HepG2 (cell line): ENCODE measurements around the gene CDS1. TPM values are rescaled to one million over a fixed set of nuclear protein-coding genes. Genes with fewer than 3 reads are reported as not detected.

ENCODE experiments used
- ATAC-seq: fragments of 200-7000 bp; cut with Tn5 transposase; 3 replicates; pipeline ENCODE4 v1.9.1; 2020; ENCODE audit warnings: mild to moderate bottlenecking, moderate library complexity
- BruUV-seq: library from RNA; stranded (reverse); fragments of 400-500 nt; replicated peaks from 2 replicates; lab custom pipeline; 2021; lab: Mats Ljungman, UMichigan
- CTCF ChIA-PET: fragments of 300-600 bp; formaldehyde crosslinking; extraction: SDS; loops from one replicate; lab custom pipeline; 2021; ENCODE audit warnings: low total read pairs, inconsistent platforms, low intra/inter-chr PET ratio; lab: Yijun Ruan, JAX
- POLR2A ChIA-PET: fragments of 350-600 bp; sonication (Branson Sonifier 250); formaldehyde crosslinking; loops from one replicate; lab custom pipeline; 2020; ENCODE audit warnings: antibody characterized with exemption, inconsistent platforms; lab: Yijun Ruan, JAX
- DNase-seq: peaks from one replicate; pipeline ENCODE4 v3.0.0-alpha.2; 2015; ENCODE audit warnings: low spot score
- FAIRE-seq: peaks from 3 replicates; lab custom pipeline; 2011; peaks lifted over from hg19 to GRCh38; lab: Jason Lieb, UNC
- H2AFZ ChIP-seq: one replicate; pipeline ENCODE4 v1.6.1; 2011; ENCODE audit warnings: low read length, inconsistent platforms
- H3K27ac ChIP-seq: fragments of 300-600 bp; 3 replicates; pipeline ENCODE4 v1.8.0; 2011; ENCODE audit warnings: mixed run types, mild to moderate bottlenecking, mixed read lengths, low read length, inconsistent platforms; ENCODE audit not compliant: insufficient read depth; ENCODE audit errors: extremely low read length
- H3K27me3 ChIP-seq, 2 experiments: fragments of 200-600 bp in 1 of 2; 2 replicates in 1 of 2; 3 replicates in 1 of 2; pipeline versions ENCODE4 v1.6.0 to v1.8.0; 2011; ENCODE audit warnings: low read length in 2 of 2, mild to moderate bottlenecking in 2 of 2, moderate library complexity in 2 of 2, inconsistent platforms in 1 of 2; ENCODE audit not compliant: insufficient read depth in 2 of 2, control insufficient read depth in 1 of 2
- H3K36me3 ChIP-seq, 2 experiments: fragments of 200-600 bp in 1 of 2; replicated peaks in 1 of 2; 2 replicates in 1 of 2; 3 replicates in 1 of 2; pipeline versions ENCODE4 v1.5.1 to v1.8.0; 2011; ENCODE audit warnings: low read length in 2 of 2, inconsistent platforms in 1 of 2; ENCODE audit not compliant: insufficient read depth in 2 of 2, control insufficient read depth in 1 of 2
- H3K4me1 ChIP-seq: 2 replicates; pipeline ENCODE4 v1.5.1; 2012; ENCODE audit warnings: low read length, inconsistent platforms; ENCODE audit not compliant: insufficient read depth
- H3K4me2 ChIP-seq: 2 replicates; pipeline ENCODE4 v1.6.0; 2011; ENCODE audit warnings: low read depth, low read length, inconsistent platforms
- H3K4me3 ChIP-seq, 3 experiments: fragments of 200-600 bp in 1 of 3; sonication (generic), shearing (Covaris generic) in 1 of 3; replicated peaks in 1 of 3; 2 replicates each; pipeline ENCODE4 v1.5.1; 2011 to 2016; ENCODE audit warnings: low read length in 3 of 3, inconsistent platforms in 2 of 3, low read depth in 2 of 3, mild to moderate bottlenecking in 2 of 3, control low read depth in 1 of 3, mixed read lengths in 1 of 3; ENCODE audit not compliant: insufficient read depth in 1 of 3
- H3K79me2 ChIP-seq: one replicate; pipeline ENCODE4 v1.6.1; 2011; ENCODE audit warnings: low read length, inconsistent platforms; ENCODE audit not compliant: insufficient read depth
- H3K9ac ChIP-seq: 2 replicates; pipeline ENCODE4 v1.6.0; 2011; ENCODE audit warnings: mild to moderate bottlenecking, low read depth, low read length, inconsistent platforms; ENCODE audit not compliant: insufficient read depth
- H3K9me3 ChIP-seq: 2 replicates; pipeline ENCODE4 v1.5.1; 2012; ENCODE audit warnings: mild to moderate bottlenecking, low read length
- H4K20me1 ChIP-seq: 2 replicates; pipeline ENCODE4 v1.6.0; 2011; ENCODE audit warnings: inconsistent platforms, mild to moderate bottlenecking, low read length, moderate library complexity; ENCODE audit not compliant: insufficient read depth
- ETV5 ChIP-seq: IDR thresholded peaks from 2 replicates; pipeline ENCODE4 v1.6.1; 2018; ENCODE audit warnings: missing biosample characterization, missing genetic modification reagents, inconsistent platforms, borderline replicate concordance
- FOXP1 ChIP-seq, 2 experiments: fragments of 450-650 bp in 1 of 2; IDR thresholded peaks; 2 replicates each; pipeline ENCODE4 v1.6.1; 2017 to 2018; ENCODE audit warnings: antibody characterized with exemption in 1 of 2
- GTF2F1 ChIP-seq: fragments of 150-350 bp; IDR thresholded peaks from 2 replicates; pipeline ENCODE4 v1.6.1; 2014; ENCODE audit warnings: low read length
- HDAC6 ChIP-seq: fragments of 200-600 bp; sonication (generic); IDR thresholded peaks from 2 replicates; pipeline ENCODE4 v1.7.0; 2017; ENCODE audit warnings: mild to moderate bottlenecking, antibody characterized with exemption, low read length, low read depth
- HNF1B ChIP-seq: sonication (generic); formaldehyde crosslinking; IDR thresholded peaks from 2 replicates; pipeline ENCODE4 v1.5.1; 2020; ENCODE audit warnings: mild to moderate bottlenecking, moderate library complexity, missing genetic modification reagents
- NCOR1 ChIP-seq: fragments of 200-600 bp; sonication (generic); IDR thresholded peaks from 2 replicates; pipeline ENCODE4 v1.7.0; 2017; ENCODE audit warnings: antibody characterized with exemption, low read length, borderline replicate concordance
- NR1H2 ChIP-seq: sonication (generic); formaldehyde crosslinking; IDR thresholded peaks from 2 replicates; pipeline ENCODE4 v1.8.1; 2022; ENCODE audit warnings: low read depth, missing genetic modification reagents, borderline replicate concordance
- ZFP1 ChIP-seq: IDR thresholded peaks from 2 replicates; pipeline ENCODE4 v1.6.1; 2016
- ZNF713 ChIP-seq: sonication (generic); formaldehyde crosslinking; IDR thresholded peaks from 2 replicates; pipeline ENCODE4 v1.4.0; 2020; ENCODE audit warnings: mild to moderate bottlenecking, missing genetic modification reagents
- WGBS: methylation state at CpG from one replicate; pipeline ENCODE4 v1.1.6; 2017; ENCODE audit warnings: low lambda C conversion rate; 5-methylcytosine and 5-hydroxymethylcytosine counted together
- in situ Hi-C: cut with HindIII; loops from 2 replicates; pipeline ENCODE4 v1.10.0; 2017; ENCODE audit warnings: low pct_unique_long_range_greater_than_20kb; ENCODE audit not compliant: extremely low pct_ligation_motif_present
- intact Hi-C: fragments of 100-400 bp; cut with micrococcal nuclease; formaldehyde crosslinking; loops from one replicate; pipeline ENCODE4 v1.10.0; 2022; ENCODE audit not compliant: unreplicated experiment
- polyA plus RNA-seq, 8 experiments: library from polyadenylated mRNA; depleted of rRNA in 3 of 8; stranded (reverse) in 7 of 8; unstranded in 1 of 8; fragments of >200 nt; fragmentation: Illumina TruSeq in 4 of 8; extraction: Trizol in 4 of 8; gene quantifications; 2 replicates each; pipeline versions ENCODE4 v1.2.1 to v1.2.3, GENCODE V29; 2011 to 2016; ENCODE audit warnings: low read depth in 4 of 8, missing spikeins in 1 of 8, mixed read lengths in 1 of 8; ENCODE audit not compliant: insufficient read depth in 1 of 8
- total RNA-seq, 5 experiments: library from RNA; depleted of rRNA; stranded (reverse); fragments of >200 nt; fragmentation: Illumina TruSeq; extraction: Trizol; gene quantifications; 2 replicates each; pipeline ENCODE4 v1.2.3, GENCODE V29; 2016; ENCODE audit warnings: low read depth in 1 of 5
- TF ChIP-seq, protein P1 (sequence below): sonication (generic); formaldehyde crosslinking; IDR thresholded peaks from 2 replicates; pipeline ENCODE4 v1.4.0; 2020; ENCODE audit warnings: missing genetic modification reagents, borderline replicate concordance
- TF ChIP-seq, protein P2 (sequence below): fragments of 450-650 bp; IDR thresholded peaks from 2 replicates; pipeline ENCODE4 v1.6.1; 2017
- TF ChIP-seq, protein P3 (sequence below): sonication (generic); formaldehyde crosslinking; IDR thresholded peaks from 2 replicates; pipeline ENCODE4 v1.4.0; 2020; ENCODE audit warnings: missing genetic modification reagents

The CDS1 gene
- total and polyA plus RNA-seq, 2 of the 13 experiments (the other 11 are each of a cell fraction or from before 2014, with no cell fraction given), result 2.1 to 3.2 TPM

- Histone ChIP-seq H3K27ac (no peak overlapping the region), H3K4me3 (no peak overlapping the region), H3K4me1 (no peaks in the 10 kb centered on the region), H4K20me1 (no peaks in the 10 kb centered on the region), H3K79me2 (no peaks in the 10 kb centered on the region), H3K4me2 (no peak overlapping the region), H3K9ac (no peak overlapping the region), H3K36me3 (no peaks in the 10 kb centered on the region), H3K27me3 (no peaks in the 10 kb centered on the region), H2AFZ (no peak overlapping the region), H3K9me3 (no peaks in the 10 kb centered on the region)
- in situ Hi-C loops, result no loop called here
- BruUV-seq, result no TSS peak
- POLR2A ChIA-PET, result no interaction called here
- FAIRE-seq (no peak), DNase-seq (no peak), ATAC-seq (no peak)
- 91% methylated on average over 3 of the region's 3 CpGs for WGBS
- intact Hi-C loops, result no loop called here
- CTCF ChIA-PET, result no interaction called here
- TF ChIP-seq FOXP1 (IDR thresholded peaks at IDR 0.05) (no peak), FOXP1 (CRISPR knock-in tag; IDR thresholded peaks at IDR 0.05) (no peak), NCOR1 (no peak), ETV5 (CRISPR knock-in tag) (no peak), NR1H2 (no peak), ZNF713 (CRISPR knock-in tag) (no peak), GTF2F1 (no peak), HNF1B (CRISPR knock-in tag) (no peak), HDAC6 (no peak), ZFP1 (CRISPR knock-in tag) (no peak)
- TF ChIP-seq, protein P1, sequence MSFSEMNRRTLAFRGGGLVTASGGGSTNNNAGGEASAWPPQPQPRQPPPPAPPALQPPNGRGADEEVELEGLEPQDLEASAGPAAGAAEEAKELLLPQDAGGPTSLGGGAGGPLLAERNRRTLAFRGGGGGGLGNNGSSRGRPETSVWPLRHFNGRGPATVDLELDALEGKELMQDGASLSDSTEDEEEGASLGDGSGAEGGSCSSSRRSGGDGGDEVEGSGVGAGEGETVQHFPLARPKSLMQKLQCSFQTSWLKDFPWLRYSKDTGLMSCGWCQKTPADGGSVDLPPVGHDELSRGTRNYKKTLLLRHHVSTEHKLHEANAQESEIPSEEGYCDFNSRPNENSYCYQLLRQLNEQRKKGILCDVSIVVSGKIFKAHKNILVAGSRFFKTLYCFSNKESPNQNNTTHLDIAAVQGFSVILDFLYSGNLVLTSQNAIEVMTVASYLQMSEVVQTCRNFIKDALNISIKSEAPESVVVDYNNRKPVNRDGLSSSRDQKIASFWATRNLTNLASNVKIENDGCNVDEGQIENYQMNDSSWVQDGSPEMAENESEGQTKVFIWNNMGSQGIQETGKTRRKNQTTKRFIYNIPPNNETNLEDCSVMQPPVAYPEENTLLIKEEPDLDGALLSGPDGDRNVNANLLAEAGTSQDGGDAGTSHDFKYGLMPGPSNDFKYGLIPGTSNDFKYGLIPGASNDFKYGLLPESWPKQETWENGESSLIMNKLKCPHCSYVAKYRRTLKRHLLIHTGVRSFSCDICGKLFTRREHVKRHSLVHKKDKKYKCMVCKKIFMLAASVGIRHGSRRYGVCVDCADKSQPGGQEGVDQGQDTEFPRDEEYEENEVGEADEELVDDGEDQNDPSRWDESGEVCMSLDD (CRISPR knock-in tag), result no peak
- TF ChIP-seq, protein P2, sequence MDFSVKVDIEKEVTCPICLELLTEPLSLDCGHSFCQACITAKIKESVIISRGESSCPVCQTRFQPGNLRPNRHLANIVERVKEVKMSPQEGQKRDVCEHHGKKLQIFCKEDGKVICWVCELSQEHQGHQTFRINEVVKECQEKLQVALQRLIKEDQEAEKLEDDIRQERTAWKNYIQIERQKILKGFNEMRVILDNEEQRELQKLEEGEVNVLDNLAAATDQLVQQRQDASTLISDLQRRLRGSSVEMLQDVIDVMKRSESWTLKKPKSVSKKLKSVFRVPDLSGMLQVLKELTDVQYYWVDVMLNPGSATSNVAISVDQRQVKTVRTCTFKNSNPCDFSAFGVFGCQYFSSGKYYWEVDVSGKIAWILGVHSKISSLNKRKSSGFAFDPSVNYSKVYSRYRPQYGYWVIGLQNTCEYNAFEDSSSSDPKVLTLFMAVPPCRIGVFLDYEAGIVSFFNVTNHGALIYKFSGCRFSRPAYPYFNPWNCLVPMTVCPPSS, result no peak
- TF ChIP-seq, protein P3, sequence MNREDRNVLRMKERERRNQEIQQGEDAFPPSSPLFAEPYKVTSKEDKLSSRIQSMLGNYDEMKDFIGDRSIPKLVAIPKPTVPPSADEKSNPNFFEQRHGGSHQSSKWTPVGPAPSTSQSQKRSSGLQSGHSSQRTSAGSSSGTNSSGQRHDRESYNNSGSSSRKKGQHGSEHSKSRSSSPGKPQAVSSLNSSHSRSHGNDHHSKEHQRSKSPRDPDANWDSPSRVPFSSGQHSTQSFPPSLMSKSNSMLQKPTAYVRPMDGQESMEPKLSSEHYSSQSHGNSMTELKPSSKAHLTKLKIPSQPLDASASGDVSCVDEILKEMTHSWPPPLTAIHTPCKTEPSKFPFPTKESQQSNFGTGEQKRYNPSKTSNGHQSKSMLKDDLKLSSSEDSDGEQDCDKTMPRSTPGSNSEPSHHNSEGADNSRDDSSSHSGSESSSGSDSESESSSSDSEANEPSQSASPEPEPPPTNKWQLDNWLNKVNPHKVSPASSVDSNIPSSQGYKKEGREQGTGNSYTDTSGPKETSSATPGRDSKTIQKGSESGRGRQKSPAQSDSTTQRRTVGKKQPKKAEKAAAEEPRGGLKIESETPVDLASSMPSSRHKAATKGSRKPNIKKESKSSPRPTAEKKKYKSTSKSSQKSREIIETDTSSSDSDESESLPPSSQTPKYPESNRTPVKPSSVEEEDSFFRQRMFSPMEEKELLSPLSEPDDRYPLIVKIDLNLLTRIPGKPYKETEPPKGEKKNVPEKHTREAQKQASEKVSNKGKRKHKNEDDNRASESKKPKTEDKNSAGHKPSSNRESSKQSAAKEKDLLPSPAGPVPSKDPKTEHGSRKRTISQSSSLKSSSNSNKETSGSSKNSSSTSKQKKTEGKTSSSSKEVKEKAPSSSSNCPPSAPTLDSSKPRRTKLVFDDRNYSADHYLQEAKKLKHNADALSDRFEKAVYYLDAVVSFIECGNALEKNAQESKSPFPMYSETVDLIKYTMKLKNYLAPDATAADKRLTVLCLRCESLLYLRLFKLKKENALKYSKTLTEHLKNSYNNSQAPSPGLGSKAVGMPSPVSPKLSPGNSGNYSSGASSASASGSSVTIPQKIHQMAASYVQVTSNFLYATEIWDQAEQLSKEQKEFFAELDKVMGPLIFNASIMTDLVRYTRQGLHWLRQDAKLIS, result no peak
Observed at GRCh38 chr4:84611531-84611930, 28.6 kb downstream of the CDS1 start.
